Measurements from ENCODE around the gene L3MBTL4. TPM values are rescaled to one million over a fixed set of nuclear protein-coding genes. Genes with fewer than 3 reads are reported as not detected.

Gene L3MBTL4
- total RNA-seq, 1 experiment from 2014 or later, result 10.6 TPM

- Histone ChIP-seq H3K4me3 (no peak overlapping the region), H3K36me3 (no peaks in the 10 kb centered on the region), H3K9me3 (replicated peaks) (no peaks in the 10 kb centered on the region; the same call in 1 of the 2 replicates), H3K4me1 (replicated peaks) (no peaks in the 10 kb centered on the region), H3K27ac (no peak overlapping the region), H3K27me3 (replicated peaks) (no peaks in the 10 kb centered on the region)
- DNase-seq (ENCODE audit: low read depth in 1 of 2, low spot score in 2 of 2), result no peak
These were observed 403.8 kb downstream of the L3MBTL4 start for GRCh38 chr18:6010921-6011320.

- H3K9me3 ChIP-seq (replicated peaks), result no peaks in the 10 kb centered on the region; the same call in 1 of the 2 replicates
- H3K36me3 ChIP-seq, result no peaks in the 10 kb centered on the region
- no peak overlapping the region for H3K27ac ChIP-seq
- DNase-seq (ENCODE audit: low read depth in 1 of 2, low spot score in 2 of 2), result no peak
- H3K27me3 ChIP-seq (replicated peaks), result no peaks in the 10 kb centered on the region
- H3K4me1 ChIP-seq (replicated peaks), result no peaks in the 10 kb centered on the region
- H3K4me3 ChIP-seq, result no peak overlapping the region
These were observed 404.4 kb downstream of the L3MBTL4 start for GRCh38 chr18:6010284-6010683.

- no peaks in the 10 kb centered on the region for H3K27me3 ChIP-seq (replicated peaks)
- H3K4me1 ChIP-seq (replicated peaks), result no peaks in the 10 kb centered on the region
- no peak overlapping the region for H3K27ac ChIP-seq
- no peaks in the 10 kb centered on the region for H3K36me3 ChIP-seq
- no peaks in the 10 kb centered on the region; the same call in 1 of the 2 replicates for H3K9me3 ChIP-seq (replicated peaks)
- no peak for DNase-seq (ENCODE audit: low read depth in 1 of 2, low spot score in 2 of 2)
- no peak overlapping the region for H3K4me3 ChIP-seq
These were observed 405.0 kb downstream of the L3MBTL4 start for GRCh38 chr18:6009756-6010155.

- H3K36me3 ChIP-seq, result no peaks in the 10 kb centered on the region
- no peak for DNase-seq (ENCODE audit: low read depth in 1 of 2, low spot score in 2 of 2)
- H3K27me3 ChIP-seq (replicated peaks), result no peaks in the 10 kb centered on the region
- no peaks in the 10 kb centered on the region for H3K9me3 ChIP-seq (replicated peaks)
- H3K4me3 ChIP-seq, result no peak overlapping the region
- H3K4me1 ChIP-seq (replicated peaks), result no peaks in the 10 kb centered on the region
- H3K27ac ChIP-seq, result no peak overlapping the region
These were observed 410.0 kb downstream of the L3MBTL4 start for GRCh38 chr18:6004683-6005082.

GRCh38 chr18:6004119-6004518 is 410.6 kb downstream of the L3MBTL4 start:
- H3K4me3 ChIP-seq, result no peak overlapping the region
- DNase-seq (ENCODE audit: low read depth in 1 of 2, low spot score in 2 of 2), result no peak
- H3K9me3 ChIP-seq (replicated peaks), result no peaks in the 10 kb centered on the region
- no peak overlapping the region for H3K27ac ChIP-seq
- no peaks in the 10 kb centered on the region for H3K36me3 ChIP-seq
- no peaks in the 10 kb centered on the region for H3K4me1 ChIP-seq (replicated peaks)
- H3K27me3 ChIP-seq (replicated peaks), result no peaks in the 10 kb centered on the region

- Histone ChIP-seq H3K4me3 (no peak overlapping the region), H3K9me3 (replicated peaks) (no peaks in the 10 kb centered on the region), H3K4me1 (replicated peaks) (no peaks in the 10 kb centered on the region), H3K27me3 (replicated peaks) (no peaks in the 10 kb centered on the region), H3K36me3 (no peaks in the 10 kb centered on the region), H3K27ac (no peak overlapping the region)
- no peak for DNase-seq (ENCODE audit: low read depth in 1 of 2, low spot score in 2 of 2)
These were observed 412.8 kb downstream of the L3MBTL4 start for GRCh38 chr18:6001867-6002266.

GRCh38 chr18:5998907-5999306 is 415.8 kb downstream of the L3MBTL4 start:
- no peak for DNase-seq (ENCODE audit: low read depth in 1 of 2, low spot score in 2 of 2)
- Histone ChIP-seq H3K4me3 (no peak overlapping the region), H3K9me3 (replicated peaks) (no peaks in the 10 kb centered on the region), H3K27me3 (replicated peaks) (no peaks in the 10 kb centered on the region), H3K27ac (no peak overlapping the region), H3K4me1 (replicated peaks) (no peaks in the 10 kb centered on the region), H3K36me3 (no peaks in the 10 kb centered on the region)

GRCh38 chr18:5998166-5998881 is 416.4 kb downstream of the L3MBTL4 start:
- Histone ChIP-seq H3K36me3 (no peaks in the 10 kb centered on the region), H3K27ac (no peak overlapping the region), H3K4me3 (no peak overlapping the region), H3K4me1 (replicated peaks) (no peaks in the 10 kb centered on the region), H3K9me3 (replicated peaks) (no peaks in the 10 kb centered on the region), H3K27me3 (replicated peaks) (no peaks in the 10 kb centered on the region)
- DNase-seq (ENCODE audit: low read depth in 1 of 2, low spot score in 2 of 2), result no peak

GRCh38 chr18:5997361-5997760 is 417.4 kb downstream of the L3MBTL4 start:
- no peaks in the 10 kb centered on the region for H3K36me3 ChIP-seq
- no peaks in the 10 kb centered on the region for H3K4me1 ChIP-seq (replicated peaks)
- H3K4me3 ChIP-seq, result no peak overlapping the region
- no peak for DNase-seq (ENCODE audit: low read depth in 1 of 2, low spot score in 2 of 2)
- H3K9me3 ChIP-seq (replicated peaks), result no peaks in the 10 kb centered on the region
- H3K27me3 ChIP-seq (replicated peaks), result no peaks in the 10 kb centered on the region
- H3K27ac ChIP-seq, result no peak overlapping the region

GRCh38 chr18:5995626-5996025 is 419.1 kb downstream of the L3MBTL4 start:
- H3K27me3 ChIP-seq (replicated peaks), result no peaks in the 10 kb centered on the region
- DNase-seq (ENCODE audit: low read depth in 1 of 2, low spot score in 2 of 2), result no peak
- H3K36me3 ChIP-seq, result no peaks in the 10 kb centered on the region
- H3K4me3 ChIP-seq, result no peak overlapping the region
- H3K9me3 ChIP-seq (replicated peaks), result no peaks in the 10 kb centered on the region
- H3K27ac ChIP-seq, result no peak overlapping the region
- H3K4me1 ChIP-seq (replicated peaks), result no peaks in the 10 kb centered on the region

GRCh38 chr18:5993938-5994337 is 420.8 kb downstream of the L3MBTL4 start:
- no peaks in the 10 kb centered on the region for H3K4me1 ChIP-seq (replicated peaks)
- no peak for DNase-seq (ENCODE audit: low read depth in 1 of 2, low spot score in 2 of 2)
- H3K9me3 ChIP-seq (replicated peaks), result no peaks in the 10 kb centered on the region
- H3K27me3 ChIP-seq (replicated peaks), result no peaks in the 10 kb centered on the region
- H3K27ac ChIP-seq, result no peak overlapping the region
- no peaks in the 10 kb centered on the region for H3K36me3 ChIP-seq
- H3K4me3 ChIP-seq, result no peak overlapping the region

- H3K4me1 ChIP-seq (replicated peaks), result no peaks in the 10 kb centered on the region
These were observed 422.3 kb downstream of the L3MBTL4 start for GRCh38 chr18:5992381-5992780.

GRCh38 chr18:5987249-5987648 is 427.5 kb downstream of the L3MBTL4 start:
- Histone ChIP-seq H3K36me3 (no peaks in the 10 kb centered on the region), H3K4me1 (replicated peaks) (no peaks in the 10 kb centered on the region)

More at GRCh38 chr18:5992381-5992780, 422.3 kb downstream of the L3MBTL4 start:
- H3K27me3 ChIP-seq (replicated peaks), result no peaks in the 10 kb centered on the region
- H3K9me3 ChIP-seq (replicated peaks), result no peaks in the 10 kb centered on the region
- no peak overlapping the region for H3K27ac ChIP-seq
- H3K36me3 ChIP-seq, result no peaks in the 10 kb centered on the region
- H3K4me3 ChIP-seq, result no peak overlapping the region
- no peak for DNase-seq (ENCODE audit: low read depth in 1 of 2, low spot score in 2 of 2)

GRCh38 chr18:5986257-5986931 is 428.3 kb downstream of the L3MBTL4 start:
- no peak for DNase-seq (ENCODE audit: low read depth in 1 of 2, low spot score in 2 of 2)
- H3K36me3 ChIP-seq, result no peaks in the 10 kb centered on the region
- no peaks in the 10 kb centered on the region for H3K27me3 ChIP-seq (replicated peaks)
- H3K27ac ChIP-seq, result no peak overlapping the region
- H3K9me3 ChIP-seq (replicated peaks), result no peaks in the 10 kb centered on the region
- no peak overlapping the region for H3K4me3 ChIP-seq
- no peaks in the 10 kb centered on the region for H3K4me1 ChIP-seq (replicated peaks)

More at GRCh38 chr18:5987249-5987648, 427.5 kb downstream of the L3MBTL4 start:
- Histone ChIP-seq H3K27me3 (replicated peaks) (no peaks in the 10 kb centered on the region), H3K9me3 (replicated peaks) (no peaks in the 10 kb centered on the region), H3K27ac (no peak overlapping the region), H3K4me3 (no peak overlapping the region)
- DNase-seq (ENCODE audit: low read depth in 1 of 2, low spot score in 2 of 2), result no peak
